ENCODE results near the gene DMD. TPM values are rescaled to one million over a fixed set of nuclear protein-coding genes. Genes with fewer than 3 reads are reported as not detected.

DMD gene
- total RNA-seq, 4 donors from 2014 or later, result 2.2 to 26.7 (median 7.8) TPM

- Histone ChIP-seq H3K4me1 (no peaks in the 10 kb centered on the region), H3K4me3 (no peak overlapping the region), H3K27ac (no peak overlapping the region), H3K9me3 (no peaks in the 10 kb centered on the region), H3K27me3 (no peaks in the 10 kb centered on the region), H3K36me3 (no peaks in the 10 kb centered on the region)
- TF ChIP-seq, protein P1, sequence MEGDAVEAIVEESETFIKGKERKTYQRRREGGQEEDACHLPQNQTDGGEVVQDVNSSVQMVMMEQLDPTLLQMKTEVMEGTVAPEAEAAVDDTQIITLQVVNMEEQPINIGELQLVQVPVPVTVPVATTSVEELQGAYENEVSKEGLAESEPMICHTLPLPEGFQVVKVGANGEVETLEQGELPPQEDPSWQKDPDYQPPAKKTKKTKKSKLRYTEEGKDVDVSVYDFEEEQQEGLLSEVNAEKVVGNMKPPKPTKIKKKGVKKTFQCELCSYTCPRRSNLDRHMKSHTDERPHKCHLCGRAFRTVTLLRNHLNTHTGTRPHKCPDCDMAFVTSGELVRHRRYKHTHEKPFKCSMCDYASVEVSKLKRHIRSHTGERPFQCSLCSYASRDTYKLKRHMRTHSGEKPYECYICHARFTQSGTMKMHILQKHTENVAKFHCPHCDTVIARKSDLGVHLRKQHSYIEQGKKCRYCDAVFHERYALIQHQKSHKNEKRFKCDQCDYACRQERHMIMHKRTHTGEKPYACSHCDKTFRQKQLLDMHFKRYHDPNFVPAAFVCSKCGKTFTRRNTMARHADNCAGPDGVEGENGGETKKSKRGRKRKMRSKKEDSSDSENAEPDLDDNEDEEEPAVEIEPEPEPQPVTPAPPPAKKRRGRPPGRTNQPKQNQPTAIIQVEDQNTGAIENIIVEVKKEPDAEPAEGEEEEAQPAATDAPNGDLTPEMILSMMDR (IDR thresholded peaks at IDR 0.05), result no peak
- no peak for TF ChIP-seq POLR2A (IDR thresholded peaks at IDR 0.05)
- no peak for DNase-seq
- 37 to 51% methylated on average over 2 to 4 of the region's 4 CpGs for WGBS, 2 donors
- intact Hi-C loops (cut with DNase I), result no loop called here
These were observed 1977.3 kb downstream of the DMD start for GRCh38 chrX:31233941-31234496.

DNA sequence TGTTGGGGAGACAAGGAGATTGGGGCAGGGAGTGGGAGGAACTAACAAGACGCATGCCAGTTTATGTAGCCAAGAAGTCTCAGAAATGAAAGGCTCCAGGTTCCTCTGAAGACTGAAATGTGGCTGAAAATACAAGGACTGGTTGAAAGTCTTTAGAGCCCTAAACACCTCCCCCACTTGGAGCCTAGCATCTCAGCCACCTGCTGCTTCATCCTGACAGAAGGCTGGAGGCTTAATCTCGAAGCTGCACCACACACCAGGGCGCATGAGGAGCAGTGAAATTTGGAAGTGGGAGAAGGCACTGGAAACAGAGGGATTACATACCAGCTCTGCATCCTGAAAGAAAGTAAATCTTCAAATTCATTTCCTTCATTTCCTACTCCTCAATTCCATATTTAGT is 1978.8 kb downstream of the DMD start:
- TF ChIP-seq, protein P1 (IDR thresholded peaks at IDR 0.05), result no peak
- no peak for TF ChIP-seq POLR2A (IDR thresholded peaks at IDR 0.05)
- Histone ChIP-seq H3K27ac (no peak overlapping the region), H3K9me3 (no peaks in the 10 kb centered on the region), H3K4me3 (no peak overlapping the region), H3K27me3 (no peaks in the 10 kb centered on the region), H3K36me3 (no peaks in the 10 kb centered on the region), H3K4me1 (no peaks in the 10 kb centered on the region)
- 60 to 86% methylated on average over 2 to 3 of the region's 3 CpGs for WGBS, 2 donors
- intact Hi-C loops (cut with DNase I), result no loop called here
- DNase-seq, result no peak

DNA sequence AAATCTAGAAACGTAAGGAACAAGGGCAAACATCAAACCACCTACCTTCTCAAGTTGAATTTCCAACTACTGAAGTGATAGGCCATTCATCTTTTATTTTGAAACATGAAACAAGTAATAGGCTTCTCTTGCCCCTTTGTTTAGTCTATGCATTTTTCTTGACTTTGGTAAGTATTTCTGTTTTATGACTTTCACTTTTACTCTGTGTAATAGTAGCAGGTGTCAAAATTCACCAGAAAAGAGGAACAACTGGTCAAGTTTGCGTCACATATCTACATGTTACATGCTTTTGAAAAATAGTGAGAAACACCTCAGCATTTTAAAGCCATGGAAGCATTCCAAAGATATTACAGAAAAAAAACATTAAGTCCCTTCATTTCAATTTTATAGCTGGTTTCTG is 1982.4 kb downstream of the DMD start:
- 57 to 67% methylated on average over 2 of the region's 2 CpGs for WGBS, 2 donors
- Histone ChIP-seq H3K4me3 (no peak overlapping the region), H3K27me3 (no peaks in the 10 kb centered on the region), H3K27ac (no peak overlapping the region), H3K4me1 (peaks cover 0 to 9% (median 0%) of the 10 kb centered on the region in 3 donors), H3K9me3 (no peaks in the 10 kb centered on the region), H3K36me3 (no peaks in the 10 kb centered on the region)
- TF ChIP-seq, protein P1 (IDR thresholded peaks at IDR 0.05), result no peak
- TF ChIP-seq POLR2A (IDR thresholded peaks at IDR 0.05), result no peak
- intact Hi-C loops (cut with DNase I), result no loop called here
- DNase-seq, result no peak

DNA sequence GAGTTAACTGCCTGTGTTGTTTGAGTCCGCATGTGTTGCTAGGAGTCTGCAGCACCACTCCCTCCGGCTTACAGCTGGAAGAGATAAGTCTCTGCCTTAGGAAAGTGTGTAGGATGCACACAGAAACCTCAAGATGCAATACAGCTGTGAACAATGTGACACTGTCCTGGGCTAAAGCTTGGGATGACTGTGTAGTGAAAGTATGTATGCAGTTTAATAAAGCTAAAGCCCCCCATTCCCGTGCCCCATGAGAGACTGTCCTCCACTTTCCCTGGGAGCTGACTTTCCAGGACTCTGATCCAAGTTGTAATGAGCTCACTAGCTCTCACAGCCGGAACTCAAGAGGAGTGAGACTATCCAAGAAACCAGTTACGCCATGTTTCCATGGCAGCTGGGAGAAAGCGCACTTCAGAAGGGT is 1982.9 kb downstream of the DMD start:
- 72 to 78% methylated on average over 5 of the region's 6 CpGs for WGBS, 2 donors
- peaks cover 0 to 14% (median 0%) of the 10 kb centered on the region in 3 donors for H3K4me1 ChIP-seq
- H3K9me3 ChIP-seq, result no peaks in the 10 kb centered on the region
- no peak overlapping the region for H3K4me3 ChIP-seq
- no peaks in the 10 kb centered on the region for H3K36me3 ChIP-seq
- H3K27me3 ChIP-seq, result no peaks in the 10 kb centered on the region
- H3K27ac ChIP-seq, result no peak overlapping the region
- intact Hi-C loops (cut with DNase I), result no loop called here
- TF ChIP-seq POLR2A (IDR thresholded peaks at IDR 0.05), result no peak
- TF ChIP-seq, protein P1 (IDR thresholded peaks at IDR 0.05), result no peak
- DNase-seq, result no peak

DNA sequence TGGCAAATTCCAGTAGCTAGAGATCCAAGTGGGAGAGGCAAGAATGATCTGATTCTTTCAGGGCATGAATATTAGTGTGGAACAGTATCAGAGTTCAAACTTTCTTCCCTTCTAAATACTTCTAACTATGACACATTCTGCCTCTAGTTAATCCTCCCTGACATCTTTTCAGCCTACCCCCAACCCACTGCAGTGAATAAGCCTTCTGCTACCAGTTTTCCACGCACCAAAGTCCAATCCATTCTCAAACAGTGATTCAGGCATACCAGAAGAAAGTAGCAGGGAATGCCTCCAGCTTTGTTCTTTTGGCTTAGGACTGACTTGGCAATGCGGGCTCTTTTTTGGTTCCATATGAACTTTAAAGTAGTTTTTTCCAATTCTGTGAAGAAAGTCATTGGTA is 1984.1 kb downstream of the DMD start:
- TF ChIP-seq, protein P1 (IDR thresholded peaks at IDR 0.05), result no peak
- no peak for TF ChIP-seq POLR2A (IDR thresholded peaks at IDR 0.05)
- WGBS, 2 donors, result 43 to 44% methylated on average over 1 to 2 of the region's 2 CpGs
- H3K27me3 ChIP-seq, result no peaks in the 10 kb centered on the region
- no peaks in the 10 kb centered on the region for H3K9me3 ChIP-seq
- intact Hi-C loops (cut with DNase I), result no loop called here
- no peaks in the 10 kb centered on the region for H3K36me3 ChIP-seq
- no peak overlapping the region for H3K4me3 ChIP-seq
- no peak for DNase-seq
- H3K27ac ChIP-seq, result no peak overlapping the region
- peaks cover 0 to 14% (median 0%) of the 10 kb centered on the region in 3 donors for H3K4me1 ChIP-seq
